CD14-positive monocyte (primary cell): Measurements from ENCODE around the gene STK32B. TPM values are rescaled to one million over a fixed set of nuclear protein-coding genes. Genes with fewer than 3 reads are reported as not detected.

Experiments used
- DNase-seq, 3 donors: peaks; one replicate each; pipeline ENCODE4 v3.0.0-alpha.2; 2011 to 2022
- H2AFZ ChIP-seq: 2 replicates; pipeline ENCODE4 v1.6.0; 2012; ENCODE audit warnings: mild to moderate bottlenecking, low read depth, low read length, inconsistent platforms; ENCODE audit not compliant: insufficient read depth, poor library complexity, severe bottlenecking
- H3K27ac ChIP-seq, 2 donors: 1 replicate in 1 of 2; 2 replicates in 1 of 2; pipeline ENCODE4 v1.5.1; 2012 to 2013; ENCODE audit warnings: low read length in 2 of 2, control low read depth in 1 of 2, inconsistent platforms in 1 of 2, low read depth in 1 of 2, mild to moderate bottlenecking in 1 of 2
- H3K27me3 ChIP-seq, 2 donors: one replicate each; pipeline versions ENCODE4 v1.6.0 to v1.6.1; 2011 to 2013; ENCODE audit warnings: low read length in 2 of 2; ENCODE audit not compliant: control insufficient read depth in 2 of 2, insufficient read depth in 2 of 2
- H3K36me3 ChIP-seq, 2 donors: replicated peaks in 1 of 2; 1 replicate in 1 of 2; 2 replicates in 1 of 2; pipeline versions ENCODE4 v1.5.1 to v1.6.1; 2012 to 2013; ENCODE audit warnings: low read length in 2 of 2, control low read depth in 1 of 2, inconsistent platforms in 1 of 2, mild to moderate bottlenecking in 1 of 2; ENCODE audit not compliant: insufficient read depth in 2 of 2, control insufficient read depth in 1 of 2
- H3K4me1 ChIP-seq, 2 donors: 1 replicate in 1 of 2; 2 replicates in 1 of 2; pipeline versions ENCODE4 v1.5.1 to v1.6.1; 2012 to 2013; ENCODE audit warnings: low read length in 2 of 2, control low read depth in 1 of 2, inconsistent platforms in 1 of 2, mild to moderate bottlenecking in 1 of 2, moderate library complexity in 1 of 2; ENCODE audit not compliant: insufficient read depth in 2 of 2, control insufficient read depth in 1 of 2
- H3K4me2 ChIP-seq: replicated peaks from 2 replicates; pipeline ENCODE3; 2012; ENCODE audit warnings: low read length, moderate library complexity, mild to moderate bottlenecking; ENCODE audit not compliant: poor library complexity, severe bottlenecking; ENCODE audit errors: extremely low read depth
- H3K4me3 ChIP-seq, 3 experiments: fragments of 200-600 bp in 1 of 3; sonication (generic) in 1 of 3; replicated peaks in 1 of 3; 1 replicate in 2 of 3; 2 replicates in 1 of 3; pipeline ENCODE4 v1.5.1; 2011 to 2013; ENCODE audit warnings: low read length in 3 of 3, mild to moderate bottlenecking in 3 of 3, control low read depth in 2 of 3, low read depth in 2 of 3, inconsistent platforms in 1 of 3, moderate library complexity in 1 of 3
- H3K79me2 ChIP-seq: 2 replicates; pipeline ENCODE4 v1.6.0; 2012; ENCODE audit warnings: mild to moderate bottlenecking, control low read depth, inconsistent platforms, low read length, moderate library complexity; ENCODE audit not compliant: insufficient read depth
- H3K9ac ChIP-seq: 2 replicates; pipeline ENCODE4 v1.6.0; 2017; ENCODE audit warnings: low read length, mild to moderate bottlenecking; ENCODE audit not compliant: insufficient read depth, poor library complexity, severe bottlenecking
- H3K9me3 ChIP-seq, 2 donors: replicated peaks in 1 of 2; 1 replicate in 1 of 2; 2 replicates in 1 of 2; pipeline versions ENCODE4 v1.5.1 to v1.6.1; 2012 to 2013; ENCODE audit warnings: low read length in 2 of 2, control low read depth in 1 of 2; ENCODE audit not compliant: control insufficient read depth in 1 of 2, insufficient read depth in 1 of 2
- H4K20me1 ChIP-seq: 2 replicates; pipeline ENCODE4 v1.6.0; 2012; ENCODE audit warnings: mild to moderate bottlenecking, low read length, control low read depth, moderate library complexity; ENCODE audit not compliant: insufficient read depth
- H3K27ac Mint-ChIP-seq, 7 donors: one replicate each; pipeline ENCODE4 v1.8.0; 2020; ENCODE audit warnings: mild to moderate bottlenecking in 7 of 7, mixed read lengths in 7 of 7, moderate library complexity in 6 of 7, inconsistent platforms in 2 of 7
- H3K27me3 Mint-ChIP-seq, 3 donors: one replicate each; pipeline ENCODE4 v1.8.0; 2021 to 2022; ENCODE audit warnings: low read depth in 3 of 3, mild to moderate bottlenecking in 3 of 3, mixed read lengths in 3 of 3, moderate library complexity in 3 of 3, inconsistent platforms in 1 of 3
- H3K36me3 Mint-ChIP-seq, 2 donors: one replicate each; pipeline ENCODE4 v1.8.0; 2020; ENCODE audit warnings: mixed read lengths in 2 of 2, inconsistent platforms in 1 of 2, mild to moderate bottlenecking in 1 of 2
- H3K4me1 Mint-ChIP-seq: one replicate; pipeline ENCODE4 v1.8.0; 2020; ENCODE audit warnings: mild to moderate bottlenecking, mixed read lengths
- H3K4me3 Mint-ChIP-seq, 2 donors: one replicate each; pipeline ENCODE4 v1.8.0; 2020; ENCODE audit warnings: mild to moderate bottlenecking in 2 of 2, mixed read lengths in 2 of 2, moderate library complexity in 1 of 2
- H3K9me3 Mint-ChIP-seq, 7 donors: one replicate each; pipeline ENCODE4 v1.8.0; 2020 to 2022; ENCODE audit warnings: mixed read lengths in 7 of 7, mild to moderate bottlenecking in 6 of 7, moderate library complexity in 6 of 7, inconsistent platforms in 2 of 7
- WGBS: methylation state at CpG from one replicate; pipeline ENCODE4 v1.1.5; 2013; ENCODE audit warnings: missing lambda C conversion rate; ENCODE audit not compliant: insufficient coverage; 5-methylcytosine and 5-hydroxymethylcytosine counted together
- intact Hi-C, 2 donors: fragments of 100-400 bp; cut with micrococcal nuclease; formaldehyde crosslinking; loops; one replicate each; pipeline versions ENCODE4 v1.15.0 to v1.15.1; 2023
- polyA plus RNA-seq, 3 donors: library from polyadenylated mRNA; depleted of rRNA in 1 of 3; unstranded in 2 of 3; stranded (reverse) in 1 of 3; fragments of 300-500 nt in 2 of 3; fragments of >200 nt in 1 of 3; fragmentation: Illumina TruSeq in 2 of 3; gene quantifications; 1 replicate in 2 of 3; 2 replicates in 1 of 3; pipeline ENCODE4 v1.2.3, GENCODE V29; 2012 to 2021
- TF ChIP-seq, protein P1 (sequence below): fragments of 200-600 bp; IDR thresholded peaks from one replicate; pipeline ENCODE4 v1.8.0; 2022; ENCODE audit warnings: antibody characterized with exemption, mild to moderate bottlenecking

Gene STK32B
- polyA plus RNA-seq, 3 donors, result 0.61 to 1.7 (median 0.75) TPM

DNA sequence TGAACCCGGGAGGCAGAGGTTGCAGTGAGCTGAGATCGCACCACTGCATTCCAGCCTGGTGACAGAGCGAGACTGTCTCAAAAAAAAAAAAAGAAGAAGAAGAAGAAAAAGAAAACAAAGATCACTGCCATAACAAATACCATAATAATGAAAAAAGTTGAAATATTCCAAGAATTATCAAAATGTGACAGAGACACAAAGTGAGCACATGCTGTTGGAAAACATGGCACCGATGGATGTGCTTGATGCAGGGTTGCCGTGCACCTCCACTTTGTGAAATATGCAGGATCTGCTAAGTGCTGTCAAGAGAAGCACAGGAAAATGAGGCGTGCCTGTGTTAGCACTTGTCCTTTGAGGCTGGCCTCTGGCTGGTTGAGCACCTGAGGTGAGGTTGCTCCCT, 133.3 kb downstream of the STK32B start:
- no peak overlapping the region for H3K9ac ChIP-seq
- no peaks in the 10 kb centered on the region for H3K9me3 ChIP-seq
- Mint-ChIP-seq H3K4me3 (no peak overlapping the region), H3K27ac (peak overlapping the region in 1 of 7 donors; percentile 38), H3K36me3 (no peaks in the 10 kb centered on the region), H3K4me1 (no peaks in the 10 kb centered on the region), H3K27me3 (peaks cover 0 to 5% (median 0%) of the 10 kb centered on the region in 3 donors), H3K9me3 (peaks cover 0 to 1% (median 0%) of the 10 kb centered on the region in 7 donors)
- no peaks in the 10 kb centered on the region for H3K27me3 ChIP-seq
- H2AFZ ChIP-seq, result no peak overlapping the region
- intact Hi-C loops, result no loop called here
- WGBS, result 100% methylated on average over 3 of the region's 6 CpGs
- no peaks in the 10 kb centered on the region for H4K20me1 ChIP-seq
- no peaks in the 10 kb centered on the region for H3K4me1 ChIP-seq
- no peaks in the 10 kb centered on the region for H3K36me3 ChIP-seq
- no peaks in the 10 kb centered on the region for H3K79me2 ChIP-seq
- H3K27ac ChIP-seq, result no peak overlapping the region
- TF ChIP-seq, protein P1, sequence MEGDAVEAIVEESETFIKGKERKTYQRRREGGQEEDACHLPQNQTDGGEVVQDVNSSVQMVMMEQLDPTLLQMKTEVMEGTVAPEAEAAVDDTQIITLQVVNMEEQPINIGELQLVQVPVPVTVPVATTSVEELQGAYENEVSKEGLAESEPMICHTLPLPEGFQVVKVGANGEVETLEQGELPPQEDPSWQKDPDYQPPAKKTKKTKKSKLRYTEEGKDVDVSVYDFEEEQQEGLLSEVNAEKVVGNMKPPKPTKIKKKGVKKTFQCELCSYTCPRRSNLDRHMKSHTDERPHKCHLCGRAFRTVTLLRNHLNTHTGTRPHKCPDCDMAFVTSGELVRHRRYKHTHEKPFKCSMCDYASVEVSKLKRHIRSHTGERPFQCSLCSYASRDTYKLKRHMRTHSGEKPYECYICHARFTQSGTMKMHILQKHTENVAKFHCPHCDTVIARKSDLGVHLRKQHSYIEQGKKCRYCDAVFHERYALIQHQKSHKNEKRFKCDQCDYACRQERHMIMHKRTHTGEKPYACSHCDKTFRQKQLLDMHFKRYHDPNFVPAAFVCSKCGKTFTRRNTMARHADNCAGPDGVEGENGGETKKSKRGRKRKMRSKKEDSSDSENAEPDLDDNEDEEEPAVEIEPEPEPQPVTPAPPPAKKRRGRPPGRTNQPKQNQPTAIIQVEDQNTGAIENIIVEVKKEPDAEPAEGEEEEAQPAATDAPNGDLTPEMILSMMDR, result no peak
- no peak overlapping the region for H3K4me3 ChIP-seq
- H3K4me2 ChIP-seq, result no peak overlapping the region
- no peak for DNase-seq

DNA sequence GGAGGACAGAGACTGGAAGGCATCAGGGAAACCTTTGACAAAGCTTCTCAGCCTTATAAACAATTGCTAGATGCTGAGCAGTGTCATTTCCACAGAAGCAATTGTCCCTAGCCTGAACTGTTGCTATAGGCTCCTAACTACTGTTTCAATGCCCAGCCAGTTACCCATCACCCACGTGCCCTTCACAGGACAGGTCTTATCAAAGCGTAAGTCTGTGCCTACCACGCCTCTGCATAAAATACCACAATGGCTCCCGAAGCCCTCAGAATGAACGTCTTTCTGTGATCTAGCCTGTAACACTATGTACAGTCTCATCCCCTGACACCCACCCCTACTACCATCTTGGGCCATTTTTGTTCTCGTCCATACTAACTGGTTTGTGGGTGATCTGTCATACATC, 134.3 kb downstream of the STK32B start:
- H3K27ac Mint-ChIP-seq, result no peak overlapping the region
- Histone ChIP-seq H3K27me3 (no peaks in the 10 kb centered on the region), H3K4me1 (no peaks in the 10 kb centered on the region), H3K4me3 (no peak overlapping the region), H3K9me3 (no peaks in the 10 kb centered on the region), H3K4me2 (no peak overlapping the region), H3K27ac (no peak overlapping the region), H3K79me2 (no peaks in the 10 kb centered on the region), H3K36me3 (no peaks in the 10 kb centered on the region), H4K20me1 (no peaks in the 10 kb centered on the region), H2AFZ (no peak overlapping the region), H3K9ac (no peak overlapping the region)
- H3K27me3 Mint-ChIP-seq, result peaks cover 0 to 5% (median 0%) of the 10 kb centered on the region in 3 donors
- intact Hi-C loops, result no loop called here
- DNase-seq, result no peak
- WGBS, result 97% methylated on average over 6 of the region's 6 CpGs
- peaks cover 0 to 1% (median 0%) of the 10 kb centered on the region in 7 donors for H3K9me3 Mint-ChIP-seq
- H3K36me3 Mint-ChIP-seq, result no peaks in the 10 kb centered on the region
- no peak overlapping the region for H3K4me3 Mint-ChIP-seq
- no peaks in the 10 kb centered on the region for H3K4me1 Mint-ChIP-seq
- TF ChIP-seq, protein P1, result no peak
